Stimulated activated CD4-positive, alpha-beta T cell treated with anti-CD3 and anti-CD28 coated beads, Interleukin-1b, Interleukin-23, amount 100 ng/mL, for 4 hours (primary cell): ENCODE results near the gene CTSE.
"Not testable (repeated sequence)": the region's sequence is repeated elsewhere in the genome, so short reads cannot be mapped to it uniquely, and the experiment has no call there.

Source experiments
- DNase-seq, 2 donors: peaks; one replicate each; pipeline ENCODE4 v3.0.0-alpha.2; 2020; ENCODE audit warnings: low read depth in 2 of 2

CTSE gene

DNA sequence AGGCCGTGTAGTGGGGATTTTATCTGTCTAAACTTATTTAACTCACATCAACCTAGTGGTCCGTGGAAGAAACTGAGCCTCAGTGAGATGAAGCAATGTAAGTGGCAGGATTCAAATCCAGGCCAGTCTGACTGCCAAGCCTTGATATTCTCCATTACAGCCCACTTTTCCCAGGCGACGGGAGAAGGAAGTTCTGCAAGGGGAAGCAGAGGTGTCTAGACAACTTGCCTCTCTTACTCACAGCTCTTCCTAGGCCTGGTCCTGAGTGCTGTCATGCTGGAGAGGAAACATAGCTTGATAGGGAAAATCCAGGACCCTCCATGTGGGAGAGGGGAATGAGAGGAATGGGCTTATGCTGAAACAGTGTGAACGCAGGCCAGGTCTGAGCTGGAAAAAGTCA is 9.1 kb downstream of the CTSE start:
- no peak for DNase-seq

GRCh38 chr1:206013026-206013795 is 10.5 kb downstream of the CTSE start:
- DNase-seq = no peak

DNA sequence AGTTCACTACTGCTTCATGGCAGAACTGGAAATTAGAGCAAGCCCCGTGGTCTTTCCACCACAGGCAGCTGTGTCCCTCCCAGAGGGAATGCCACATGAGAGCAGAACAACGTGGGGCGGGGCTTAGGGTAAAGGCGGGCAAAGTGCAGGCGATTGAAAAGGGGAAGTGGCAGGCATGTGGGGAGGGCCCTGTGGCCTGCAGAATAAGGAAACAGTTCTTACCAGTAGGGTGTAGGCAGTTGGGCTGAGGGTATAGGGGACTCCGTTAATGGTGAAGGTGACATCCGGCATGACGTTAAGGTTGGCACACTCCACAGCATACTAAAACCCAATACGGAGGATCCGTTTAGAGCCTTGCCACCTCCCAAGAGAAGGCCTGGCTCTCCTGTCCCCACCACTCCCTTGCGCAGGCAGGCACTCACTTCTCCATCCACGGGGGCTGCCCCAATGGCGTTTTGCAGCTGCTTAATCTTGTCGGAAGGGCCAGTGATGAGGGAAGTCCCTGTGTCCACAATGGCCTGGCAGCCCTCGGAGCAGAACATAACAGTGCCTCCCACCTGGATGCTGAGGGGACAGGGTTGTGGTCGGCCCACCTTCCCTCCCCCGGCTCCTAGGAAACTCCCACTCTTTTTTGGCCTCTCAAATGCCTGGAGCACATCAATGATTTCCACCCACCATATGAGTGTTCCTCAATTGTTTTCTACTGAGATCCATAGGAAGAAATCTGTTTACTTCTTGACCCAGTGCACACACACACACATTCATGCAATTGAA is 11.4 kb downstream of the CTSE start:
- DNase-seq = no peak

- DNase-seq = no peak
Measured at GRCh38 chr1:206011057-206011456, 12.6 kb downstream of the CTSE start.

DNA sequence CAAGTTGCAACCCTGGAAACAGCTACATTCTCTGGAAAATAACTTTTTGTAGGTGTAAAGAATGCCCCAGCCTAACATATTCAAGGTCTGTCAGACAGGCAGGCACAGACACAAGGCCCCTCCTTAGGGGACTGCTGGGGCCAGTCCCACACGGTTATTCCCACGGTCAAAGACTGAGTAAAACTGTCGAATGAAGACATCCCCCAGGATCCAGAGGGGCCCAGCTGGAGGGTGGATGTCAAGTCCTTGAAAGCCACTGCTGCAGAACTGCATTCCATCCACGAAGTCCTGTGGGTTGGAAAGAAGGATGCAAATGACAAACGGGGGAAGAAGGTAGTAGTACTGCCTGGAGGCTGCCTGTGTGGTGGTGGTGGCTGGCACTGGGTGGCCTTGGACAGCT is 13.6 kb downstream of the CTSE start:
- DNase-seq = no peak

DNA sequence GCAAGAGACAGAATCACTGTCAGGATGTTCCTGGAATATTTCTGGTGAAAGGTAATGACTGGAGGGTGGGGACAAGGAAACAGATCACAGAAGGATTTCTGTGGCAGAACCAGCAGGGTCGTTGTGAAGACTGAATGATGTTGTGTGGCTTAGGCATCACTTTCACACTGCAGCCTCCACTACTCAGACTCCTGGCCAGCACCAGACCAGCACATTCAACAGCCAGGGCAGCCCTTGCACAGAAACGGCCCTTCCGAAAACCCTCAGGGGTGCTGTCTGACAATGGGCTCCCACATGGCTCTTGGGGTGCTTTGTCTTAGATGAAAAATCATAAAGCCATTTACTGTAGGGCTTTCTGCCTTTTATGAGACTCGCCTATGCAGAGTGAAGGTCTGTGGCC is 16.7 kb downstream of the CTSE start:
- DNase-seq = no peak

GRCh38 chr1:206005778-206006180 is 17.9 kb downstream of the CTSE start:
- no peak for DNase-seq

DNA sequence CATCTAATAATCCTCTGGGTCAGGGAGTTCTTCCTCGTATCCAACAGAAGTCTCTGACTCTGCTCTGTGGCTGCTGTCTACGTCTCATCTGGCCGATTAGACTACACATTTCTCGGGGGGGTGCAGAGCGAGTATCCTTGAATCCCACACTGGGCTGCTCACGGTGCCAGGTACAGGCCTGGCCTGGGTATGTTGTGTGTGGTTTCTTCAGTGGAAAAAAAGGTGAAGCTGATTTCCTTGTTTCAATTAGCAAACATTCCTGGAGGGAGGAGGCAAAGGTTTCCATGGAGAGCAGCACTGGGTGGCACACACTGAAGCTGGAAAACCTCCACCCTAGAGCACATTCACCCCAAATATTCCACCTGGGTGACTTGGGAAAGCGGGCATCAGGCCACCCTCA is 18.5 kb downstream of the CTSE start:
- no peak for DNase-seq

DNA sequence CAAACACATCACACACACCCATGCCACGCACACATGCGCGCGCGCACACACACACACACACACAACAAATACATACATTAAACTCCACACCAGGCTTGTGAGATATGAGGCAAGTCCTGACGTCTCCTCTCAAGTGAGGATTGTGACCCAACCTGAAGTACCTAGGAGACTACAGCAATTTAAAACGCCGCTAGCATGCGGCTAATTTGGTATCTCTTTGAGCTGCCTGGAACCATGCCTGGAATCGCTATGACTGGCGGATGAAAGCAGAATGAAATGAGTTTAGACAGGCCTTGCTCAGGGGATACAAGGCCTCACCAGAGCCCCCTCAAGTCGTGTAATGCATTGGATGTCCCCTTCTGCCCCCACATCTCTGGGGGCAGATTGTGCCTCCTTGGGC is 18.9 kb downstream of the CTSE start:
- DNase-seq = no peak

GRCh38 chr1:206003854-206004800 is 19.6 kb downstream of the CTSE start:
- no peak for DNase-seq

DNA sequence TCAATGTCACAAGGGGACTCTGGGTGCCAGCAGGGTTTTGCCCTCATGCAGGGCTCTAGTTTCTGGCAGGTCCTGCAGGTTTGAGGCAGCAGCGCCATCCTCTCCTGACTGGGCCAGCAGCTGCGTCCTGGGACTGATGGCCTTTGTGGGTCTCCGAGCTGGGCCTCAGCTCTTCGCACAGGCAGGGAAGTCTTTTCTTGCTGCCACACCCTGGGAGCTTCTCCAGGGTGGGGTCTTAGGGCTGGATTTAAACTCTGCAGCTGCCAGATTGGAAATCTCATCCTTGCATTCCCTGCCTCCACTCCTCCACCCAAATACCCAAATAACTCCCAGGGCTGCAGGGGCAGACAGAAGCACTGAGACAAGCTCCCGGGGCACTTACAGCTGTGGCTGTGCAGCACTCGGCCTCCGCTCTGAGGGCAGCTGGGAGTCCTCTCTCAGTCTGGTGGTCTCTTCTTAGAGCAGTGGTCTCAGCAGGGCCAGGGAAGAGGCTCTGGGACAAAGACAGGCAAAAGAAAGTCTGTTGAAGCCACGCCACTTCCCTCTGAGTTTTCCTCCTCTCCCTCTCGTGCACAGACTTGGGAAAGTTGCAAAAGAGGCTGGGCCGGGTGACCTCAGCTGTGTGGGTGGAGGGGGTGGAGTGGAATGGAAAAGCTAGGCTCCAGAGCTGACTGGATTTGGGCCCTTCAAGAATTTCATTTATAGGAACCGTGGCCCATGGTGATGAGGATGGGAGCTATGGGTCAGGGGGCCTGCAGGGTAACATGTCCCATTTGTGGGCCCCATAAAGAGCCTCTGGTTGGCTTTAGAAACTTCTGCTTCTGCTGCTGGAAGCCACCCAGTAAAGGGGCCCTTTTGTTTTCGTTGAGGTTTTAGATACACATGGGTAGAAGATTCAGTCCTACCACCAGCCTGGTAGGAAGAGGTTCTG is 20.6 kb downstream of the CTSE start, which contains the start of gene RAB7B:
RAB7B (minus strand) TSS at position 525 of the 931 bp plus-strand sequence. CDS start 9,260 bp downstream, outside the sequence.
- no peak for DNase-seq

DNA sequence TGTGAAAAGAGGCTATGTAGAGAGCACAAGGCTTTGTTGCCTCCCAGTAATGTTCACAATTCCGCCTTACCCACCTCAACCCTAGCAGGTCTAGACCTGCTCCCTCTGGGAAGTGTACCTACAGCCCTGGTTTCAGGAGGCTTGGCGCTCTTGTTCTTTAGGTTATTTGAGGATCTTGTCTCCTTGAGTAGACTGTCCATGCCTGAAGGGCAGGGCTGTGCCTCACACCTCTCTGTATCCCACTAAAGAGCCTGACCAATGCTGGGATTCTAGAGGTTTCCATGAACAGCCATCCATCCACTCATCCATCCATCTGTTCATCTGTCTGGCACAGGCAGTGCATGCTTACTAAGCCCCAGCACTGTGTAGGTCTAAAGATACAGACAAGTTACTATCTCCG is 21.5 kb downstream of the CTSE start:
- DNase-seq = no peak

DNA sequence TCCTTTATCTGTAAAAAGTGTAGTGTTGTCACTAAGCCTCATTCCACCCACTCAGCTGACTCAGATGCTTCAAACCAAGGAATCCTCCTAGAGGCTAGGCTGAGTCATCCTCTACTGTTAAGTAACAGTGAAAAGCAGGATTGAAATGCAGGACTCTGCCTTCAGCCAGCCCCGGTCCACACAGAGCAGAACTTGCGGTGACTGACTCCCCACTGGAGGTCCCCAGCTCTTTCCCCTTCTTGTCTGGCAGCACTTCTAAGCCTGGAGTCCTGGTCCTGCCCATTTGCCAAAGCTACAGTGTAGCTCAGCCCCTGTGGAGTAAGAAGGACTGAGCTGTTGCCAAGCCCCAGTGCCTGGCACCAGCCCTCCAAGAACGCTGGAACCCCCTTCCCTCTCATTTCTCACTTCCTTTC is 22.2 kb downstream of the CTSE start:
- DNase-seq = no peak

- DNase-seq = no peak
Measured at GRCh38 chr1:206000641-206001339, 22.9 kb downstream of the CTSE start.

DNA sequence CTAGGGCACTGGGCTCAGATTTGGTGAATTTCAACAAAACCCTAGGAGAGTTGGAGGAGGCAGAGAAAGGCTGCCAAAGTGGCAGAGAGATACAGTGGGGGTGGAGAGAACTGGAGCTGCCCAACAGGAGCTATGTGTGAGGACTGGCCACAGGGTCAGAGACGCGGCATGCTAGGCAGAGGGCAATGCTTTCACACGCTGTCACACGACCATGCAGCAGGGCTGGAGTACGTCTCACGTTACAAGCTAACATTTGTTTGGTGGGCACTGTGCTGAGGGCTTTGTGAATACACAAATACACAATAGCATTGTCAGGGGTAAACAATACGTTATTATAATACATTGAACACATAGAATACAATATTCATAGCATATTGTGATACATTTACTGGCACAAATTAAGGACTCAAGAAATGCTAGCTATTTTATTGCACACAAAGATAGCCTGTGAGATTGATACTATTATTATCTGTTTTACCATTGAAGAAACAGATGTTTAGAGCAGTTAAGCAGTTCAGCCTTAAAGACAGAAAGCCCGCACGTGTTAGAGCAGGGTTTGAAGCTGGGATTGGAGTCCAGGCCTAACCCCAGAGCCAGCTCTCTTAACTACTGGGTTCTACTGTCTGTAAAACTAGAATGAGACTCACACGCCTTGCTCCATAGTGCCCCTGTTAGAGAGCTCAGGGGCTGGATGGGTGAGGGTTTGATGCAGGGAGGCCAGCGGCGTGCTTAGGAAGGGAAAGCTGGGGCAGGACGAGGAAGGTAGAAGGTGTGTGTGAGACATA is 25.0 kb downstream of the CTSE start:
- no peak for DNase-seq

DNA sequence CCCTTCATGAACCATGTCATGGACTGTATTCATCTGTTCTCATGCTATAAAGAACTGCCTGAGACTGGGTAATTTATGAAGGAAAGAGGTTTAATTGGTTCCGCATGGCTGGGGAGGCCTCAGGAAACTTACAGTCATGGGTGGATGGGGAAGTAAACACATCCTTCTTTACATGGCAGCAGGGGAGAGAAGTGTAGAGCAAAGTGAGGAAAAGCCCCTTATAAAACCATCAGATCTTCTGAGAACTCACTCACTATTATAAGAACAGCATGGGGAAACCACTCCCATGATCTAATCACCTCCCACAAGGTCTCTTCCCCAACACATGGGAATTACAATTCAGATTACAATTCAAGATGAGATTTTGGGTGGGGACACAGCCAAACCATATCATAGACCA is 27.1 kb downstream of the CTSE start:
- DNase-seq = not testable (repeated sequence)

DNA sequence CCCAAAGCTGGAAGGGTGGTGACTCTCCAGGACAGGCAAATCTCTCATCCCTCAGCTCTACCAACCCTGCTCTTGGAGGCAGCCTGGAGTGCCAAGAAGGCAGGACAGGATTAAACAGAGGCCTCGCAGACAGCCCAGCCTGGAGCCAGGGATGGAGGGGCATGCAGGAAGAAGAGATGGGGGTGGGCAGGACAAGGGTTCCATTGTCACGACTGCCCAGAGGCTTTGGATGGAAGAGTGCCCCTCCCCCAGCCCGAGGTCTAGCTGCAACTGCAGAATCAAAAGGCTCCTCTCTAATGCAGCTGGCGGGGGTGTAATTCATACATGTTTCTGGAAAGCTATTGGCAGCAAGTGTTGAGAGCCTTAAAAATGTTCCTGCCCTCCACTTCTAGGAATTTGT is 29.3 kb downstream of the CTSE start:
- DNase-seq = no peak

GRCh38 chr1:205993068-205993467 is 30.6 kb downstream of the CTSE start:
- no peak for DNase-seq

- no peak for DNase-seq
Measured at GRCh38 chr1:205992218-205992882, 31.3 kb downstream of the CTSE start.
